A549 (cell line): Measurements from ENCODE around the gene NOP9. TPM values are rescaled to one million over a fixed set of nuclear protein-coding genes. Genes with fewer than 3 reads are reported as not detected.
A peak's percentile ranks its signal among the peaks of the same experiment; 100 is the strongest.

Source experiments
- ATAC-seq, 2 experiments: fragments of 200-7000 bp in 1 of 2; fragments of >200 bp in 1 of 2; cut with Nextera tagmentation in 1 of 2; cut with Tn5 transposase in 1 of 2; 3 replicates each; pipeline versions ENCODE4 v1.8.0 to v1.9.1; 2018 to 2020; ENCODE audit warnings: mild to moderate bottlenecking in 1 of 2, moderate library complexity in 1 of 2
- CTCF ChIA-PET: fragments of 300-600 bp; sonication (Branson Sonifier 250); formaldehyde crosslinking; extraction: SDS; loops from one replicate; lab custom pipeline; 2021; ENCODE audit warnings: antibody characterized with exemption, inconsistent platforms; lab: Yijun Ruan, JAX
- POLR2A ChIA-PET: fragments of 350-600 bp; formaldehyde crosslinking; extraction: SDS; loops from one replicate; lab custom pipeline; 2021; ENCODE audit warnings: antibody characterized with exemption, inconsistent platforms; lab: Yijun Ruan, JAX
- DNase-seq, 2 experiments: peaks; one replicate each; pipeline versions ENCODE4 v3.0.0 to v3.0.0-alpha.2; 2011 to 2016; ENCODE audit warnings: low read depth in 1 of 2, low spot score in 1 of 2
- FAIRE-seq: peaks from 2 replicates; lab custom pipeline; 2011; peaks lifted over from hg19 to GRCh38; lab: Jason Lieb, UNC
- H3K27ac ChIP-seq, 2 experiments: fragments of >200 bp; sonication (Bioruptor Twin); formaldehyde crosslinking; 3 replicates each; pipeline ENCODE4 v1.5.1; 2016 to 2017
- H3K4me1 ChIP-seq: fragments of >200 bp; sonication (Bioruptor Twin); formaldehyde crosslinking; 3 replicates; pipeline ENCODE4 v1.6.1; 2016
- H3K4me2 ChIP-seq: fragments of >200 bp; sonication (Bioruptor Twin); formaldehyde crosslinking; 3 replicates; pipeline ENCODE4 v1.6.1; 2016
- H3K4me3 ChIP-seq: fragments of >200 bp; sonication (Bioruptor Twin); formaldehyde crosslinking; 3 replicates; pipeline ENCODE4 v1.5.1; 2016
- H3K9me3 ChIP-seq: fragments of >200 bp; sonication (Bioruptor Twin); formaldehyde crosslinking; 3 replicates; pipeline ENCODE4 v1.6.1; 2016
- CHD2 ChIP-seq: fragments of 150-350 bp; IDR thresholded peaks from 2 replicates; pipeline ENCODE4 v1.6.1; 2014; ENCODE audit warnings: low read length; ENCODE audit not compliant: partially characterized antibody
- E2F6 ChIP-seq: IDR thresholded peaks from 2 replicates; pipeline ENCODE4 v1.6.1; 2012; ENCODE audit warnings: low read depth, borderline replicate concordance
- FOSL2 ChIP-seq, 2 experiments: fragments of 450-650 bp in 1 of 2; fragments of >200 bp in 1 of 2; sonication (Bioruptor Twin) in 1 of 2; formaldehyde crosslinking; IDR thresholded peaks; 2 replicates each; pipeline versions ENCODE4 v1.5.0 to v1.6.1; 2016 to 2020; ENCODE audit warnings: mild to moderate bottlenecking in 1 of 2, moderate library complexity in 1 of 2
- FOXS1 ChIP-seq: fragments of 250-450 bp; sonication (Bioruptor Pico); IDR thresholded peaks from 2 replicates; pipeline ENCODE4 v1.5.0; 2020; ENCODE audit warnings: mild to moderate bottlenecking, moderate library complexity
- GATA3 ChIP-seq: IDR thresholded peaks from 2 replicates; pipeline ENCODE4 v1.6.1; 2012; ENCODE audit warnings: borderline replicate concordance
- HMGXB4 ChIP-seq: fragments of 250-450 bp; sonication (Bioruptor Pico); IDR thresholded peaks from 2 replicates; pipeline ENCODE4 v1.5.0; 2021; ENCODE audit warnings: mild to moderate bottlenecking, moderate library complexity, borderline replicate concordance
- PBX3 ChIP-seq: IDR thresholded peaks from 2 replicates; pipeline ENCODE4 v1.6.1; 2012
- POLR2AphosphoS2 ChIP-seq: conservative IDR thresholded peaks from 2 replicates; pipeline ENCODE4 v1.6.1; 2012; ENCODE audit warnings: low read length, improper control_type of control experiment, inconsistent platforms
- RAD21 ChIP-seq, 2 experiments: fragments of >200 bp in 1 of 2; sonication (Bioruptor Twin) in 1 of 2; formaldehyde crosslinking in 1 of 2; IDR thresholded peaks in 1 of 2; conservative IDR thresholded peaks in 1 of 2; 2 replicates in 1 of 2; 3 replicates in 1 of 2; pipeline ENCODE4 v1.6.1; 2012 to 2018; ENCODE audit warnings: inconsistent platforms in 1 of 2
- RARB ChIP-seq: fragments of 250-450 bp; sonication (Bioruptor Pico); IDR thresholded peaks from 2 replicates; pipeline ENCODE4 v1.8.0; 2021; ENCODE audit warnings: mild to moderate bottlenecking, moderate library complexity
- RCOR1 ChIP-seq: fragments of 150-350 bp; IDR thresholded peaks from 2 replicates; pipeline ENCODE4 v1.6.1; 2014; ENCODE audit warnings: antibody characterized with exemption, low read length, low read depth
- RFX5 ChIP-seq: fragments of 450-650 bp; IDR thresholded peaks from 2 replicates; pipeline ENCODE4 v1.7.1; 2014; ENCODE audit warnings: antibody characterized with exemption, mild to moderate bottlenecking, moderate library complexity
- SMC3 ChIP-seq: fragments of >200 bp; sonication (Bioruptor Twin); formaldehyde crosslinking; IDR thresholded peaks from 3 replicates; pipeline ENCODE4 v1.6.1; 2018; ENCODE audit warnings: inconsistent platforms
- ZC3H11A ChIP-seq: fragments of 450-650 bp; IDR thresholded peaks from 2 replicates; pipeline ENCODE4 v1.6.1; 2014; ENCODE audit warnings: antibody characterized with exemption, mild to moderate bottlenecking
- ZFP36 ChIP-seq: fragments of 450-650 bp; IDR thresholded peaks from 2 replicates; pipeline ENCODE4 v1.6.1; 2014; ENCODE audit warnings: borderline replicate concordance; ENCODE audit not compliant: partially characterized antibody
- WGBS: methylation state at CpG from one replicate; pipeline ENCODE4 v1.1.6; 2017; ENCODE audit errors: missing lambda C conversion rate; 5-methylcytosine and 5-hydroxymethylcytosine counted together
- polyA plus RNA-seq, 4 experiments: library from polyadenylated mRNA; depleted of rRNA in 3 of 4; stranded (reverse); fragments of >200 nt; fragmentation: RNase III in 1 of 4; extraction: RNeasy Plus Mini Kit Qiagen cat#74134 plus additional on column Dnase treatment in 1 of 4; gene quantifications; 2 replicates in 3 of 4; 3 replicates in 1 of 4; pipeline ENCODE4 v1.2.3, GENCODE V29; 2011 to 2017

Gene NOP9
- polyA plus RNA-seq, 2 of the 4 experiments (the other 2 are of a cell fraction) = 16.5 to 24.5 TPM

- CTCF ChIA-PET = interaction anchor here (1.7 to 34.0 kb wide), 5 partner anchors 7 to 152 kb away, joined by 4 to 469 read pairs (median 7); partner anchors contain the start of genes CIDEB, DHRS1, LTB4R and LTB4R2
- Histone ChIP-seq H3K27ac (no peak overlapping the region), H3K4me2 (no peak overlapping the region), H3K4me1 (no peaks in the 10 kb centered on the region), H3K4me3 (no peak overlapping the region), H3K9me3 (no peaks in the 10 kb centered on the region)
- ATAC-seq (peak; percentile 66 to 69; a peak in 5 of 6 replicates), DNase-seq (peak in 1 of 2 experiments; percentile 41), FAIRE-seq (no peak)
- POLR2A ChIA-PET = interaction anchor here (1.2 to 1.6 kb wide), 3 partner anchors 8 to 37 kb away, joined by 3 to 5 read pairs (median 3); partner anchors contain the start of genes RABGGTA and TINF2
- whole genome bisulfite sequencing = 61% methylated on average over 11 of the region's 11 CpGs
- no peak for TF ChIP-seq CHD2
- TF ChIP-seq RAD21 (conservative IDR thresholded peaks at IDR 0.05 in 1 of 2, IDR thresholded peaks at IDR 0.05 in 1 of 2) = peak in 1 of 2 experiments; percentile 19; a peak in 1 of 5 replicates
- TF ChIP-seq RFX5 = peak; percentile 60; the same call in 1 of the 2 replicates
Measured at GRCh38 chr14:24279301-24280186, 20.1 kb upstream of the NOP9 start.

- Histone ChIP-seq H3K4me3 (no peak overlapping the region), H3K4me2 (no peak overlapping the region)
- WGBS = 76% methylated on average over 6 of the region's 6 CpGs
- CTCF ChIA-PET = interaction anchor here (0.7 to 34.0 kb wide), 6 partner anchors 9 to 151 kb away, joined by 3 to 469 read pairs (median 4); partner anchors contain the start of genes CIDEB, DHRS1, LTB4R and LTB4R2
- no peak for DNase-seq
- FAIRE-seq = no peak
- POLR2A ChIA-PET = interaction anchor here (1.2 to 1.6 kb wide), 3 partner anchors 9 to 39 kb away, joined by 3 to 5 read pairs (median 3); partner anchors contain the start of genes RABGGTA and TINF2
- TF ChIP-seq RCOR1 (no peak), POLR2AphosphoS2 (no peak), SMC3 (no peak), PBX3 (no peak)
- TF ChIP-seq, all 56 proteins: peak for 0
- ATAC-seq = no peak
- Histone ChIP-seq H3K27ac (no peak overlapping the region), H3K4me1 (no peaks in the 10 kb centered on the region), H3K9me3 (no peaks in the 10 kb centered on the region)
Measured at GRCh38 chr14:24280797-24281460, 18.7 kb upstream of the NOP9 start.

DNA sequence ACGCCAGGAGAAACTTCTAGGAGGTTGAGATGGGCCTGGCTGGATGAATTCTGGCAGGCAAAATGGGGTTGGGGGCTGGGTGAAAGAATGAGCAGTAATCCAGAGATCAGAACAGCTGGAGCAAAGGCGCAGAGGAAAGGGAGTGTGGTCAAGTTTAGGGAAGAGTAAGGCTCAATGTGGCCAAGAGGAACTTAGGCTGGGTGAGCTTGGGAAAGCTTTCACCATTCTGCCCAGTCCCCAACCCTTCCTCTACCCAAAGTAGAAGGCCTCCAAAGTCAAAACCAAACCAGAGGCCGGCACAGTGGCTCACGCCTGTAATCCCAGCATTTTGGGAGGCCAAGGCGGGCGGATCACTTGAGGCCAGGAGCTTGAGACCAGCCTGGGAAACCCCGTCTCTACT is 18.0 kb upstream of the NOP9 start:
- WGBS = 81% methylated on average over 7 of the region's 7 CpGs
- ATAC-seq (no peak), FAIRE-seq (no peak), DNase-seq (no peak)
- Histone ChIP-seq H3K27ac (no peak overlapping the region), H3K9me3 (no peaks in the 10 kb centered on the region), H3K4me1 (no peaks in the 10 kb centered on the region), H3K4me2 (no peak overlapping the region), H3K4me3 (no peak overlapping the region)
- ChIA-PET CTCF (interaction anchor here (1.1 to 34.0 kb wide), 4 partner anchors 9 to 150 kb away, joined by 3 to 469 read pairs (median 14); partner anchors contain the start of genes CIDEB, DHRS1, LTB4R and LTB4R2), POLR2A (no interaction called here)
- TF ChIP-seq FOSL2 (IDR thresholded peaks at IDR 0.05) (no peak), FOSL2 (CRISPR knock-in tag; IDR thresholded peaks at IDR 0.05) (no peak), RAD21 (conservative IDR thresholded peaks at IDR 0.05 in 1 of 2, IDR thresholded peaks at IDR 0.05 in 1 of 2) (no peak), FOXS1 (no peak), ZC3H11A (no peak), CHD2 (no peak), RARB (CRISPR knock-in tag) (no peak), HMGXB4 (no peak), GATA3 (no peak), E2F6 (no peak), ZFP36 (no peak), RCOR1 (no peak)
